ENCODE results near the gene HSPB9. TPM values are rescaled to one million over a fixed set of nuclear protein-coding genes. Genes with fewer than 3 reads are reported as not detected.

HSPB9 gene
- total and polyA plus RNA-seq, 2 of the 8 experiments (the other 6 are each of a cell fraction or from before 2014, with no cell fraction given): 0.27 to 0.30 TPM

DNA sequence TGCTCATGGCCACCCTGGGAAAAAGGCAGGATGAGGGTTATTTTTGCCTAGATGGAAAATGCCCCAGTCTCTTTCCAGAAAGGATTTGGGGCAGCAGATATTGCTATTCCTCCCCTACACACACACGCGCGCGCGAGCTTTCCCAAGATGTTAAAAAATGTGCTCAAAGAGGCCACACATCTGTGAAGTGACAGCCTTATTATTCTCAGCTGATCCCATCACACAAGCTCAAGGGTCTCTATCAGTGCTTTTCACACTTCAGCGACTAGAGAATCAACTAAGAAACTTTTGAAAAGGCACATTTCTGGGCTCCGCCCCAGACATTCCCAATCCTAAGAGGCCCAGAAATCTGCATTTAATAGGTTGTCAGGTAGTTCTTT is 37.9 kb downstream of the HSPB9 start (continued):
- TF ChIP-seq, protein P1, sequence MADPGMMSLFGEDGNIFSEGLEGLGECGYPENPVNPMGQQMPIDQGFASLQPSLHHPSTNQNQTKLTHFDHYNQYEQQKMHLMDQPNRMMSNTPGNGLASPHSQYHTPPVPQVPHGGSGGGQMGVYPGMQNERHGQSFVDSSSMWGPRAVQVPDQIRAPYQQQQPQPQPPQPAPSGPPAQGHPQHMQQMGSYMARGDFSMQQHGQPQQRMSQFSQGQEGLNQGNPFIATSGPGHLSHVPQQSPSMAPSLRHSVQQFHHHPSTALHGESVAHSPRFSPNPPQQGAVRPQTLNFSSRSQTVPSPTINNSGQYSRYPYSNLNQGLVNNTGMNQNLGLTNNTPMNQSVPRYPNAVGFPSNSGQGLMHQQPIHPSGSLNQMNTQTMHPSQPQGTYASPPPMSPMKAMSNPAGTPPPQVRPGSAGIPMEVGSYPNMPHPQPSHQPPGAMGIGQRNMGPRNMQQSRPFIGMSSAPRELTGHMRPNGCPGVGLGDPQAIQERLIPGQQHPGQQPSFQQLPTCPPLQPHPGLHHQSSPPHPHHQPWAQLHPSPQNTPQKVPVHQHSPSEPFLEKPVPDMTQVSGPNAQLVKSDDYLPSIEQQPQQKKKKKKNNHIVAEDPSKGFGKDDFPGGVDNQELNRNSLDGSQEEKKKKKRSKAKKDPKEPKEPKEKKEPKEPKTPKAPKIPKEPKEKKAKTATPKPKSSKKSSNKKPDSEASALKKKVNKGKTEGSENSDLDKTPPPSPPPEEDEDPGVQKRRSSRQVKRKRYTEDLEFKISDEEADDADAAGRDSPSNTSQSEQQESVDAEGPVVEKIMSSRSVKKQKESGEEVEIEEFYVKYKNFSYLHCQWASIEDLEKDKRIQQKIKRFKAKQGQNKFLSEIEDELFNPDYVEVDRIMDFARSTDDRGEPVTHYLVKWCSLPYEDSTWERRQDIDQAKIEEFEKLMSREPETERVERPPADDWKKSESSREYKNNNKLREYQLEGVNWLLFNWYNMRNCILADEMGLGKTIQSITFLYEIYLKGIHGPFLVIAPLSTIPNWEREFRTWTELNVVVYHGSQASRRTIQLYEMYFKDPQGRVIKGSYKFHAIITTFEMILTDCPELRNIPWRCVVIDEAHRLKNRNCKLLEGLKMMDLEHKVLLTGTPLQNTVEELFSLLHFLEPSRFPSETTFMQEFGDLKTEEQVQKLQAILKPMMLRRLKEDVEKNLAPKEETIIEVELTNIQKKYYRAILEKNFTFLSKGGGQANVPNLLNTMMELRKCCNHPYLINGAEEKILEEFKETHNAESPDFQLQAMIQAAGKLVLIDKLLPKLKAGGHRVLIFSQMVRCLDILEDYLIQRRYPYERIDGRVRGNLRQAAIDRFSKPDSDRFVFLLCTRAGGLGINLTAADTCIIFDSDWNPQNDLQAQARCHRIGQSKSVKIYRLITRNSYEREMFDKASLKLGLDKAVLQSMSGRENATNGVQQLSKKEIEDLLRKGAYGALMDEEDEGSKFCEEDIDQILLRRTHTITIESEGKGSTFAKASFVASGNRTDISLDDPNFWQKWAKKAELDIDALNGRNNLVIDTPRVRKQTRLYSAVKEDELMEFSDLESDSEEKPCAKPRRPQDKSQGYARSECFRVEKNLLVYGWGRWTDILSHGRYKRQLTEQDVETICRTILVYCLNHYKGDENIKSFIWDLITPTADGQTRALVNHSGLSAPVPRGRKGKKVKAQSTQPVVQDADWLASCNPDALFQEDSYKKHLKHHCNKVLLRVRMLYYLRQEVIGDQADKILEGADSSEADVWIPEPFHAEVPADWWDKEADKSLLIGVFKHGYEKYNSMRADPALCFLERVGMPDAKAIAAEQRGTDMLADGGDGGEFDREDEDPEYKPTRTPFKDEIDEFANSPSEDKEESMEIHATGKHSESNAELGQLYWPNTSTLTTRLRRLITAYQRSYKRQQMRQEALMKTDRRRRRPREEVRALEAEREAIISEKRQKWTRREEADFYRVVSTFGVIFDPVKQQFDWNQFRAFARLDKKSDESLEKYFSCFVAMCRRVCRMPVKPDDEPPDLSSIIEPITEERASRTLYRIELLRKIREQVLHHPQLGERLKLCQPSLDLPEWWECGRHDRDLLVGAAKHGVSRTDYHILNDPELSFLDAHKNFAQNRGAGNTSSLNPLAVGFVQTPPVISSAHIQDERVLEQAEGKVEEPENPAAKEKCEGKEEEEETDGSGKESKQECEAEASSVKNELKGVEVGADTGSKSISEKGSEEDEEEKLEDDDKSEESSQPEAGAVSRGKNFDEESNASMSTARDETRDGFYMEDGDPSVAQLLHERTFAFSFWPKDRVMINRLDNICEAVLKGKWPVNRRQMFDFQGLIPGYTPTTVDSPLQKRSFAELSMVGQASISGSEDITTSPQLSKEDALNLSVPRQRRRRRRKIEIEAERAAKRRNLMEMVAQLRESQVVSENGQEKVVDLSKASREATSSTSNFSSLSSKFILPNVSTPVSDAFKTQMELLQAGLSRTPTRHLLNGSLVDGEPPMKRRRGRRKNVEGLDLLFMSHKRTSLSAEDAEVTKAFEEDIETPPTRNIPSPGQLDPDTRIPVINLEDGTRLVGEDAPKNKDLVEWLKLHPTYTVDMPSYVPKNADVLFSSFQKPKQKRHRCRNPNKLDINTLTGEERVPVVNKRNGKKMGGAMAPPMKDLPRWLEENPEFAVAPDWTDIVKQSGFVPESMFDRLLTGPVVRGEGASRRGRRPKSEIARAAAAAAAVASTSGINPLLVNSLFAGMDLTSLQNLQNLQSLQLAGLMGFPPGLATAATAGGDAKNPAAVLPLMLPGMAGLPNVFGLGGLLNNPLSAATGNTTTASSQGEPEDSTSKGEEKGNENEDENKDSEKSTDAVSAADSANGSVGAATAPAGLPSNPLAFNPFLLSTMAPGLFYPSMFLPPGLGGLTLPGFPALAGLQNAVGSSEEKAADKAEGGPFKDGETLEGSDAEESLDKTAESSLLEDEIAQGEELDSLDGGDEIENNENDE (IDR thresholded peaks at IDR 0.05; ENCODE audit: insufficient replicate concordance, low read length): no peak
- no peak for TF ChIP-seq SP4 (IDR thresholded peaks at IDR 0.05; ENCODE audit: low read length)
- TF ChIP-seq HDAC2 (IDR thresholded peaks at IDR 0.05; ENCODE audit: borderline replicate concordance in 1 of 2, low read depth in 2 of 2, low read length in 2 of 2): no peak
- TF ChIP-seq FOSL1 (IDR thresholded peaks at IDR 0.05; ENCODE audit: insufficient read depth, low read depth, low read length): no peak
- TF ChIP-seq, protein P2, sequence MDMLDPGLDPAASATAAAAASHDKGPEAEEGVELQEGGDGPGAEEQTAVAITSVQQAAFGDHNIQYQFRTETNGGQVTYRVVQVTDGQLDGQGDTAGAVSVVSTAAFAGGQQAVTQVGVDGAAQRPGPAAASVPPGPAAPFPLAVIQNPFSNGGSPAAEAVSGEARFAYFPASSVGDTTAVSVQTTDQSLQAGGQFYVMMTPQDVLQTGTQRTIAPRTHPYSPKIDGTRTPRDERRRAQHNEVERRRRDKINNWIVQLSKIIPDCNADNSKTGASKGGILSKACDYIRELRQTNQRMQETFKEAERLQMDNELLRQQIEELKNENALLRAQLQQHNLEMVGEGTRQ (IDR thresholded peaks at IDR 0.05; ENCODE audit: low read length): no peak
- no peak for TF ChIP-seq KDM5A (IDR thresholded peaks at IDR 0.05; ENCODE audit: low read length)
- TF ChIP-seq RNF2 (IDR thresholded peaks at IDR 0.05; ENCODE audit: borderline replicate concordance, low read depth, low read length, missing control alignments, poor library complexity, severe bottlenecking): no peak
- no peak for TF ChIP-seq KDM4A (IDR thresholded peaks at IDR 0.05; ENCODE audit: low read depth, low read length, severe bottlenecking)
- TF ChIP-seq SIRT6 (IDR thresholded peaks at IDR 0.05; ENCODE audit: low read length): no peak

Measured in H1 (cell line).